GM18870 (cell line): ENCODE results near the gene SH3BP2.

Experiments
- ATAC-seq: cut with Tn5 transposase; IDR thresholded peaks from one replicate; pipeline ENCODE4 v1.9.1; 2021; ENCODE audit warnings: moderate library complexity; ENCODE audit not compliant: unreplicated experiment

The SH3BP2 gene

DNA sequence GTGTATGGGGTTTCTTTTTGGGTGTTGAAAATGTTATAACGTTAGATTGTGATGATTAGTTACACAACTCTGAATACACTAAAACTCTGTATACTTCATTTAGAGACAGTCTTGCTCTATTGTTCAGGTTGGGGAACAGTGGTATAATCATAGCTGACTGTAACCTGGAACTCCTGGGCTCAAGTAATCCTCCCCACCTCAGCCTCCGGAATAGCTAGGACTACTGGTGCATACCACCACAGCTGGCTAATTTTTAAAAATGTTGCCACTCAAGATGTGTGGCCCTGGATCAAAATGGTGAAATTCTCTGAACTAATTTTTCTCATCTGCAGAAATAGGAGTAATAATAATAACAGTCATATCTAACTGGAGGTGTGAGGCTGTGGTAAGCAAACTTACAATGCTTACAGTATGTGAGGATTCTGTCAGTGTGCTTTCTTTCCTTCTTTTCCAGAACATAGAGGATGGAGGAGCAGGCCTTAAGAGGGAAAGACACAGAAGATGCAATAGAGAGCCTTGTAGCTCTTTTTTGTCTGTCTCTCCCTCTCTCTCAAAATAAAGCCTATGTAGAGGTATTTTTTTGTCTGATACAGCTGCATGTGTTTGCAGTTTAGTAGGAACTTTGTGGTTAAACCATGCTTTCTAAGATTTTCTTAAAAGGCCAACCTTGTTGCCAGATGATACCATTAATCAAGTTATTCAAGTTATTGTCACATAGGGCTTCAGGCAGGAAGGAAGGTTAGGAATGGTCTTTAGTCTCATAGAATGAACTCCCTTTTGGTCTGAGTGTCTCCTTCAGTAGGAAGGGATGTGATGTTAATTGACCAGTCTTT, 58.3 kb downstream of the SH3BP2 start:
- no peak for ATAC-seq

DNA sequence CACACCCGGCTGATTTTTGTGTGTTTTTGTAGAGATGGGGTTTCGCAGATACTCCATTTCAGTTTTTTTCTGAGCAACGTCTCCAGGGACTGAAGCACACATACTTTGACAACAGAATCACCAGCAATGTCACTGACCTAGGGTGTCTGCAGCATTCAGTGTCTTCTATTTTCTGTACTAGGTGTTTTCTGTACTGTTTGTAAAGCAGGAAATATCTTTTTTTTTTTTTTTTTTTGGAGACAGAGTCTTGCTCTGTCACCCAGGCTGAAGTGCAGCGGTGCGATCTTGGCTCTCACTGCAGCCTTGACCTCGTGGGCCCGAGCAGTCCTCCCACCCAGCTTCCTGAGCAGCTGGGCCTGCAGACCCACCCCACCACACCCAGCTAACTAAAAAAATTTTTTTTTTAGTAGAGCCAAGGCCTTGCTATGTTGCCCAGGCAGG, 59.6 kb downstream of the SH3BP2 start:
- ATAC-seq: no peak

DNA sequence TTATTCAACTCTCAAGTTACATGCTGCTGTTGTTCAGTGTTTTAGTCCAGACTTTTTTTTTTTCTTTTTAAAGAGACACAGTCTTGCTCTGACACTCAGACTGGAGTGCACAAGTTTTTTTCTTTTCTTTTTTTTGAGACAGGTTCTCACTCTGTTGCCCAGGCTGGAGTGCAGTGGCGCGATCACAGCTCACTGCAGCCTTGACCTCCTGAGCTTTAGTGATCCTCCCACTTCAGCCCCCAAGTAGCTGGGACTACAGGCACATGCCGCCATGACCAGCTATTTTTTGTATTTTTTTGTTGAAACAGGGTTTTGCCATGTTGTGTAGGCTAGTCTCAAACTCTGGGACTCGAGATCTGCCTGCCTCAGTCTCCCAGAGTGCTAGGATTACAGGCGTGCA, 62.7 kb downstream of the SH3BP2 start:
- no peak for ATAC-seq

GRCh38 chr4:2856266-2856665, 63.4 kb downstream of the SH3BP2 start:
- no peak for ATAC-seq

DNA sequence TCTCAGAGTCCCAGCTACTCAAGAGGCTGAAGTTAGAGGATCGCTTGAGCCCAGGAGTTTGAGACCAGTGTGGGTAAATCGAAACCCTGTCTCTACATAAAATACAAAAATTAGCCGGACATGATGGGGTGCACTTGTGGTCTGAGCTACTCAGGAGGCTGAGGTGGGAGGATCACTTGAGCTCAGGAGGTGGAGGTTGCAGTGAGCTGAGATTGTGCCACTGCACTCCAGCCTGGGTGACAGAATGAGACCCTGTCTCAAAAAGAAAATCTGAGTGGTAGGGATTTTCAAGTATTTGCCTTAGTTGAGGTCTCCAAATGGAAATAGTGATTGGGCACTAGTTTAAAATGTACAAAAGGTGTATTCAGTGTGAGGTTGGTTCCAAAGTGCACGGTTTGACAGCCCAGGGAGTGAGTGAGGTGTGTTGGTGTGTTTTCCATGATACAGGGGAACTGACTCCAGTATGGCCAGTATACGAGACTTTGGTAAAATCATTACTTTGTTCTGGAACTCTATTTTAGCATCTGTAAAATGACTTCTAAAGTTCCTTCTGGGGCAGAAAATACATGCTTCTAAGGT, 64.6 kb downstream of the SH3BP2 start:
- ATAC-seq: no peak

- ATAC-seq: no peak
These were observed 65.7 kb downstream of the SH3BP2 start for GRCh38 chr4:2858451-2859217.

DNA sequence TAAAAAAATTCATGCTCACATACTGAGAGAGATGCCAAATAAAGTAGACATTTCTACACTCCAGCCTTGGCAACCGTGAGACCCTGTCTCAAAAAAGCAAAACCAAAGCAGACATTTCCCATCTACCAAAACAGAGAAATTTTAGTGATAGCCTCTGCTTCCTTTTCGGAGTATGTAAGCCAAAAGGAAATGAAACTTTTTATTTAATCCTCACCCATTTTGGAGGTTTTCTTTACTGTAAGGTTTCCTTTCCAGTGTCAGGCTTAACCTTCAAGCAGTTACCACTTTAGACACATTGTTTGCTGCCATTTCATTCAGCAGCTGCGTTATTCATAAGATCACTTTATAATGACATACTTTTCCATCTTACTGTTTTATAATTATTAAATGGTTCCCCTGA, 66.6 kb downstream of the SH3BP2 start:
- no peak for ATAC-seq

GRCh38 chr4:2860391-2861348, 67.8 kb downstream of the SH3BP2 start:
- no peak for ATAC-seq

- ATAC-seq: no peak
These were observed 68.9 kb downstream of the SH3BP2 start for GRCh38 chr4:2861631-2862436.

GRCh38 chr4:2862528-2862927, 69.6 kb downstream of the SH3BP2 start:
- ATAC-seq: no peak

GRCh38 chr4:2863649-2864048, 70.8 kb downstream of the SH3BP2 start:
- ATAC-seq: no peak

DNA sequence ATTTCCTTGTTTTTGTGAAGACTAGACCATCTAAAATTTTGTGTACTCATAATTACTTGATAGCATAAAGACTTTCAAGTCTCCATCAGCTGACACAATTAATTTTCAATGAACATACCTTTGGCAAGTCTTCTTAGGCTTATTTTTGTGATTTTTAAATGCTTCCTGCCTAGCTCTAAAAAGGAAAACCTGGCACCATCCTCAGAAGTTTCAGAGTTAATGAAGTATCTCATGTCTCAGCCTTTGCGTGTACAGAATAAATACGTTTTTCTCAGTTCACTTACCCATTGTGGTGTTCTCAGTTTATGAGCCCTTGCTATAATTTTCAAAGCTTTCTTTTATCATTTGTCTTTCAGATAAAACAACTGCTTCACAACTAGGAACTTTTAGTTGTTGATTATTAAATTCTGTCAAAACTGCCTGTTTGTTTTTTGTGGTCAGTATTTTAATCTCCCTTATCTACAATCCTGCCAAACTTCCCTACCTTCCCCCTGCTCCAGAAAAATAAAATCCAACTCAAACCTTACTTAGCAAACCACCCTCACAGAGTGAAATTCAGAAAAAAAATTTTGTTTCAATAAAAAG, 72.4 kb downstream of the SH3BP2 start:
- ATAC-seq: no peak

- ATAC-seq: no peak
These were observed 73.4 kb downstream of the SH3BP2 start for GRCh38 chr4:2866160-2866861.

DNA sequence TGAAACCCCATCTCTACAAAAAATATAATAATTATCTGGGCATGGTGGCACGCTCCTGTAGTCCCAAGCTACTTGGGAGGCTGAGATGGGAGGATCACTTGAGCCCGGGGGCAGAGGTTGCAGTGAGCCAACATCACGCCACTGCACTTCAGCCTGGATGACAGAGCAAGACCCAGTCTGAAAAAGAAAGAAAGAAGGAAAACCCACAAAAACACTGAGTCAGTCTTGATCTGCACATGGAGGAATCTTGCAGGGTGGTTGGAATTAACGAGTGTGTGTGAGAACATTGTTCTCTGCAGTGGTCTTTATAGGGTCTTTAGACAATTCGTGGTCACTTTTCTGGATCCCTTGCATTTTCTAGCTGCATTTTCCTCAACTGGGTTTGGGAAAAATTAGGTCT, 74.0 kb downstream of the SH3BP2 start:
- ATAC-seq: no peak

DNA sequence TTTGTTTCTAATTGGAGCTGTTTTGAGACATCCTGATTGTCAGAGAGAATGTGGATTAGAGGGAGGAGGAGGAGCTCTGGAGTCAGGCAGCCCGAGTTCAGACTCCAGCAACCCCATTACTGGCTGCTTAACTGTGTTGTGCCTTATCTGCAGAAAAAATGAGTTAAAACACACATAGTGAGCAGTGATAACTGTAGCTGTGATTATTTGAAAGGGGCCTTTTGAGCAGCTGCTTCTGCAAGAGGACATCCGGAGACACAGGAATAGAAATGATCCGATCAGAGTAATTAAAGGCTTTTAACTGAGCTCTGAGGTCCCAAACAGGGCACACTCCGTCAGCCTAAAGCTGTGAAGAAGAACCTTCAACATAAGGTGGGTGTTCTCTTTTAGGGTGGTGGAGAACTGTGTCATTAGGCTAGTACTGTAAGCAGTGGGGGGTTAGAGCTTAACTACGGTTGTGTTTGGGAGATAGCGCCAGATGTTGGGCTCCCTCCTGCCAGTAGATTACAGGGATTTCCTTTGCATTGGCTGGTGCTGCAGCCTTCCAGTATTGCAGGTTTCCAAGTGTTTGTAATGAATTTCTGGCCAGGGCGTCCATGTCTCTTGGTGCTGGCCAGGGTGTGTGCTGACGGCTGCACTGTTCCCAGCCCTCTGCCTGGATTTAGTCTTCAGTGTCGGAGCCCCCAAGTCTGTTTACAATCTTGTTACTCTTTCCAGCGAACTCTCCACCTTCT, 75.0 kb downstream of the SH3BP2 start:
- no peak for ATAC-seq

- no peak for ATAC-seq
These were observed 76.1 kb downstream of the SH3BP2 start for GRCh38 chr4:2868877-2869487.

- no peak for ATAC-seq
These were observed 76.8 kb downstream of the SH3BP2 start for GRCh38 chr4:2869659-2870058.

GRCh38 chr4:2870082-2870481, 77.2 kb downstream of the SH3BP2 start:
- no peak for ATAC-seq
